ENCODE measurements around the gene TEKT5.
A peak's percentile ranks its signal among the peaks of the same experiment; 100 is the strongest.

The TEKT5 gene

DNA sequence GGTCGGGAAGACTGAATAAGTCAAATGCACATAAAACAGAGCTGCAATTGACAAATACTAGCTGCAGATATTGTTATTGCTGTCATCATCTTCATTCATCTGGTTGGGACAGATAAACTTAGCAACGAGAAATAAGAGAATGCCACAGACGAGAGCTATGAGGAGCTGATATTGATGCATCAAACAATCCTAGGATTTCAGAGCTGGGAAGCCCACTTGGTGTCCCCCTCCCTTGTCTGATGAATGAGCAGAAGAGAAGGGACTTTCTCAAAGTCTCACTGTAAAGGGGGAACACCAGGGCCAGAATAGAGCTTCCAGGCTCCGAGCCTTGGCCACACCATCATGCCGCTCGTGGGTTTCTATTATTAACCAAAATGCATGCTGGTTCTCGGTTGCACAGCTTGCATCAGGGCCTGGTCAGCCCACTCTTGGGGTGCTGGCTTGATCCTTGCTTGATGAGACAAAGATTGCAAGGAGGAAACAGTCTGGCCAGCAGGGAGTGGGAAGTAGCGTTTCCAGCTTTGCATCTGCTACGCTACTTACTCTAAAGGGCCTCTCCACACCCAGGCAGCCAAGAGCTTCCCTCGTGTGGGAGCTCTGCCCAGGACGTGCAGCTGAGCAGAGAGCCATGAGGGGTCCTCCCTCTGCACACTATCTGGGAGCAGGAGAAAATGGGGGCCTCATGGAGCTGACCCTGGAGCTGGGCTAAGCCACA, 85.9 kb downstream of the TEKT5 start:
- Histone ChIP-seq H2BK12ac (ENCODE audit: low read length) (no peak overlapping the region), H3K18ac (ENCODE audit: low read length) (peak overlapping the region; percentile 23), H4K91ac (ENCODE audit: low read depth, low read length, poor library complexity) (no peak overlapping the region), H2BK120ac (ENCODE audit: low read depth, low read length) (no peak overlapping the region), H3K9ac (ENCODE audit: low read depth, low read length, poor library complexity) (no peak overlapping the region), H2BK15ac (ENCODE audit: low read length) (no peak overlapping the region), H2AFZ (ENCODE audit: low read length) (peak overlapping the region; percentile 18), H3K4me2 (ENCODE audit: insufficient read depth, low read length, poor library complexity, severe bottlenecking) (no peak overlapping the region), H3K4me3 (ENCODE audit: low read length in 2 of 2) (no peak overlapping the region), H3K27me3 (ENCODE audit: control insufficient read depth in 3 of 3, insufficient read depth in 3 of 3, low read depth in 1 of 3, low read length in 3 of 3) (peaks cover 0 to 11% (median 0%) of the 10 kb centered on the region in 3 experiments), H3K36me3 (replicated peaks in 1 of 2; ENCODE audit: control insufficient read depth in 2 of 2, insufficient read depth in 2 of 2, low read length in 2 of 2) (no peaks in the 10 kb centered on the region), H4K8ac (ENCODE audit: low read depth, low read length) (no peak overlapping the region), H3K23ac (ENCODE audit: low read depth, low read length, poor library complexity) (no peak overlapping the region), H3K9me3 (replicated peaks in 1 of 2; ENCODE audit: control insufficient read depth in 2 of 2, insufficient read depth in 1 of 2, low read depth in 1 of 2, low read length in 2 of 2) (no peaks in the 10 kb centered on the region), H3K79me1 (ENCODE audit: low read depth, low read length) (no peaks in the 10 kb centered on the region), H3K27ac (replicated peaks; ENCODE audit: low read length) (no peak overlapping the region), H3K14ac (ENCODE audit: low read length) (no peak overlapping the region), H3K4me1 (ENCODE audit: control insufficient read depth in 2 of 2, insufficient read depth in 1 of 2, low read depth in 1 of 2, low read length in 2 of 2) (peaks cover 0 to 11% of the 10 kb centered on the region in 2 donors), H2BK5ac (ENCODE audit: low read length) (no peak overlapping the region), H2AK5ac (ENCODE audit: low read depth, low read length) (no peak overlapping the region), H3K4ac (ENCODE audit: low read length) (no peak overlapping the region)
- DNase-seq (ENCODE audit: low spot score), result no peak
- WGBS, 2 donors (ENCODE audit: extremely low coverage in 2 of 2, insufficient read length in 2 of 2, insufficient replicate concordance in 1 of 2), result no CpG with 5 or more reads among the region's 11 CpGs

- H3K36me3 ChIP-seq (replicated peaks in 1 of 2; ENCODE audit: control insufficient read depth in 2 of 2, insufficient read depth in 2 of 2, low read length in 2 of 2), result no peaks in the 10 kb centered on the region
- H3K4ac ChIP-seq (ENCODE audit: low read length), result no peak overlapping the region
- H2BK15ac ChIP-seq (ENCODE audit: low read length), result no peak overlapping the region
- H3K4me2 ChIP-seq (ENCODE audit: insufficient read depth, low read length, poor library complexity, severe bottlenecking), result no peak overlapping the region
- H2BK12ac ChIP-seq (ENCODE audit: low read length), result no peak overlapping the region
- no peak overlapping the region for H4K91ac ChIP-seq (ENCODE audit: low read depth, low read length, poor library complexity)
- H4K8ac ChIP-seq (ENCODE audit: low read depth, low read length), result no peak overlapping the region
- no CpG with 5 or more reads among the region's 3 CpGs for WGBS, 2 donors (ENCODE audit: extremely low coverage in 2 of 2, insufficient read length in 2 of 2, insufficient replicate concordance in 1 of 2)
- H3K4me1 ChIP-seq (ENCODE audit: control insufficient read depth in 2 of 2, insufficient read depth in 1 of 2, low read depth in 1 of 2, low read length in 2 of 2), result peaks cover 0 to 11% of the 10 kb centered on the region in 2 donors
- no peak overlapping the region for H3K23ac ChIP-seq (ENCODE audit: low read depth, low read length, poor library complexity)
- no peaks in the 10 kb centered on the region for H3K9me3 ChIP-seq (replicated peaks in 1 of 2; ENCODE audit: control insufficient read depth in 2 of 2, insufficient read depth in 1 of 2, low read depth in 1 of 2, low read length in 2 of 2)
- H2AFZ ChIP-seq (ENCODE audit: low read length), result no peak overlapping the region
- H3K14ac ChIP-seq (ENCODE audit: low read length), result no peak overlapping the region
- DNase-seq (ENCODE audit: low spot score), result no peak
- H2BK5ac ChIP-seq (ENCODE audit: low read length), result no peak overlapping the region
- H2BK120ac ChIP-seq (ENCODE audit: low read depth, low read length), result no peak overlapping the region
- H2AK5ac ChIP-seq (ENCODE audit: low read depth, low read length), result no peak overlapping the region
- no peak overlapping the region for H3K4me3 ChIP-seq (ENCODE audit: low read length in 2 of 2)
- H3K79me1 ChIP-seq (ENCODE audit: low read depth, low read length), result no peaks in the 10 kb centered on the region
- peaks cover 0 to 13% (median 0%) of the 10 kb centered on the region in 3 experiments for H3K27me3 ChIP-seq (ENCODE audit: control insufficient read depth in 3 of 3, insufficient read depth in 3 of 3, low read depth in 1 of 3, low read length in 3 of 3)
- H3K27ac ChIP-seq (replicated peaks; ENCODE audit: low read length), result no peak overlapping the region
- H3K18ac ChIP-seq (ENCODE audit: low read length), result no peak overlapping the region
- H3K9ac ChIP-seq (ENCODE audit: low read depth, low read length, poor library complexity), result no peak overlapping the region
These were observed 87.6 kb downstream of the TEKT5 start for GRCh38 chr16:10607157-10607556.

DNA sequence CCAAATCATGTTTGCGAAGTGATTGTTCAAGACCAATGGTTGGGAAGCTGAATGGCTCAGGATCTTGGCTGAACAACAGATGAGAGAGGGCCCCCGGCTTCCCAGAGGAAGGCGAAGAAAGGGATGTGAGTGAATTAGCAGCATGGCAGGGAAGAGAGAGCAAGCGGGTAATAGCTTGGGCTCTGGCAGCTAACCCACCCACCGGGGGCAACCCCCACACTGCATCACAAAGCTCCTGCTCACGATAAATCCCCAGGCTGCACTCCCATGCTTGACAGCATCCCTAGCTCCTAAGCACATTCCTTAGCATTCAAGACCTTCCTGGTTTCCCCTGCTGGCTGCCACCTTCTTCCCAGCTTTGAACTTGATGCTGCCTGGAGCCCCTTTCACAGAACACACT, 88.1 kb downstream of the TEKT5 start:
- WGBS, 2 donors (ENCODE audit: extremely low coverage in 2 of 2, insufficient read length in 2 of 2, insufficient replicate concordance in 1 of 2), result no CpG with 5 or more reads among the region's 6 CpGs
- Histone ChIP-seq H2BK5ac (ENCODE audit: low read length) (peak overlapping the region; percentile 15), H2BK12ac (ENCODE audit: low read length) (no peak overlapping the region), H2AFZ (ENCODE audit: low read length) (no peak overlapping the region), H3K4me1 (ENCODE audit: control insufficient read depth in 2 of 2, insufficient read depth in 1 of 2, low read depth in 1 of 2, low read length in 2 of 2) (peaks cover 0 to 11% of the 10 kb centered on the region in 2 donors), H4K91ac (ENCODE audit: low read depth, low read length, poor library complexity) (no peak overlapping the region), H3K23ac (ENCODE audit: low read depth, low read length, poor library complexity) (no peak overlapping the region), H2BK15ac (ENCODE audit: low read length) (no peak overlapping the region), H3K4ac (ENCODE audit: low read length) (no peak overlapping the region), H2AK5ac (ENCODE audit: low read depth, low read length) (no peak overlapping the region), H3K18ac (ENCODE audit: low read length) (peak overlapping the region; percentile 50), H3K27ac (replicated peaks; ENCODE audit: low read length) (no peak overlapping the region), H3K9me3 (replicated peaks in 1 of 2; ENCODE audit: control insufficient read depth in 2 of 2, insufficient read depth in 1 of 2, low read depth in 1 of 2, low read length in 2 of 2) (no peaks in the 10 kb centered on the region), H3K9ac (ENCODE audit: low read depth, low read length, poor library complexity) (no peak overlapping the region), H2BK120ac (ENCODE audit: low read depth, low read length) (no peak overlapping the region), H3K14ac (ENCODE audit: low read length) (no peak overlapping the region), H3K4me3 (ENCODE audit: low read length in 2 of 2) (no peak overlapping the region), H3K36me3 (replicated peaks in 1 of 2; ENCODE audit: control insufficient read depth in 2 of 2, insufficient read depth in 2 of 2, low read length in 2 of 2) (no peaks in the 10 kb centered on the region), H3K27me3 (ENCODE audit: control insufficient read depth in 3 of 3, insufficient read depth in 3 of 3, low read depth in 1 of 3, low read length in 3 of 3) (peaks cover 0 to 13% (median 0%) of the 10 kb centered on the region in 3 experiments), H3K79me1 (ENCODE audit: low read depth, low read length) (no peaks in the 10 kb centered on the region), H3K4me2 (ENCODE audit: insufficient read depth, low read length, poor library complexity, severe bottlenecking) (no peak overlapping the region), H4K8ac (ENCODE audit: low read depth, low read length) (no peak overlapping the region)
- DNase-seq (ENCODE audit: low spot score), result no peak

GRCh38 chr16:10605636-10606035, 89.1 kb downstream of the TEKT5 start:
- peaks cover 0 to 22% (median 0%) of the 10 kb centered on the region in 3 experiments for H3K27me3 ChIP-seq (ENCODE audit: control insufficient read depth in 3 of 3, insufficient read depth in 3 of 3, low read depth in 1 of 3, low read length in 3 of 3)
- no peak overlapping the region for H2BK12ac ChIP-seq (ENCODE audit: low read length)
- no peak overlapping the region for H3K14ac ChIP-seq (ENCODE audit: low read length)

More at GRCh38 chr16:10605636-10606035, 89.1 kb downstream of the TEKT5 start:
- no peak overlapping the region for H2BK15ac ChIP-seq (ENCODE audit: low read length)
- no peak overlapping the region for H3K4ac ChIP-seq (ENCODE audit: low read length)
- no peak overlapping the region for H3K9ac ChIP-seq (ENCODE audit: low read depth, low read length, poor library complexity)
- peaks cover 0 to 11% of the 10 kb centered on the region in 2 donors for H3K4me1 ChIP-seq (ENCODE audit: control insufficient read depth in 2 of 2, insufficient read depth in 1 of 2, low read depth in 1 of 2, low read length in 2 of 2)
- H3K18ac ChIP-seq (ENCODE audit: low read length), result no peak overlapping the region
- H3K9me3 ChIP-seq (replicated peaks in 1 of 2; ENCODE audit: control insufficient read depth in 2 of 2, insufficient read depth in 1 of 2, low read depth in 1 of 2, low read length in 2 of 2), result no peaks in the 10 kb centered on the region
- no peak overlapping the region for H3K4me2 ChIP-seq (ENCODE audit: insufficient read depth, low read length, poor library complexity, severe bottlenecking)
- no peak overlapping the region for H3K27ac ChIP-seq (replicated peaks; ENCODE audit: low read length)
- H3K79me1 ChIP-seq (ENCODE audit: low read depth, low read length), result no peaks in the 10 kb centered on the region
- no peaks in the 10 kb centered on the region for H3K36me3 ChIP-seq (replicated peaks in 1 of 2; ENCODE audit: control insufficient read depth in 2 of 2, insufficient read depth in 2 of 2, low read length in 2 of 2)
- H3K4me3 ChIP-seq (ENCODE audit: low read length in 2 of 2), result no peak overlapping the region
- no peak overlapping the region for H2BK5ac ChIP-seq (ENCODE audit: low read length)
- WGBS, 2 donors (ENCODE audit: extremely low coverage in 2 of 2, insufficient read length in 2 of 2, insufficient replicate concordance in 1 of 2), result no CpG with 5 or more reads among the region's 3 CpGs
- DNase-seq (ENCODE audit: low spot score), result no peak
- no peak overlapping the region for H4K91ac ChIP-seq (ENCODE audit: low read depth, low read length, poor library complexity)
- H2AK5ac ChIP-seq (ENCODE audit: low read depth, low read length), result no peak overlapping the region
- H2BK120ac ChIP-seq (ENCODE audit: low read depth, low read length), result no peak overlapping the region
- H3K23ac ChIP-seq (ENCODE audit: low read depth, low read length, poor library complexity), result no peak overlapping the region
- H2AFZ ChIP-seq (ENCODE audit: low read length), result no peak overlapping the region
- H4K8ac ChIP-seq (ENCODE audit: low read depth, low read length), result no peak overlapping the region
